WTC11 (cell line): ENCODE data around the gene TMEM52. TPM values are rescaled to one million over a fixed set of nuclear protein-coding genes. Genes with fewer than 3 reads are reported as not detected.

ENCODE experiments used
- ATAC-seq: fragments of 200-7000 bp; cut with Tn5 transposase; 2 replicates; pipeline ENCODE4 v1.10.0; 2021; ENCODE audit warnings: mild to moderate bottlenecking, moderate library complexity
- CTCF ChIA-PET: fragments of 300-600 bp; sonication (Branson Sonifier 250); formaldehyde crosslinking; loops from one replicate; lab custom pipeline; 2021; ENCODE audit warnings: antibody characterized with exemption; lab: Charles Lee
- POLR2A ChIA-PET: fragments of 350-600 bp; sonication (Branson Sonifier 250); formaldehyde crosslinking; loops from one replicate; lab custom pipeline; 2021; ENCODE audit warnings: antibody characterized with exemption; lab: Charles Lee
- DNase-seq: peaks from one replicate; pipeline ENCODE4 v3.0.0; 2021; ENCODE audit warnings: low spot score
- H3K27ac Mint-ChIP-seq: 2 replicates; pipeline ENCODE4 v1.8.0; 2021; ENCODE audit warnings: mixed read lengths
- H3K27me3 Mint-ChIP-seq: 2 replicates; pipeline ENCODE4 v1.8.0; 2021; ENCODE audit warnings: low read depth, mild to moderate bottlenecking, moderate library complexity, mixed read lengths
- H3K36me3 Mint-ChIP-seq: 2 replicates; pipeline ENCODE4 v1.8.0; 2021; ENCODE audit warnings: mixed read lengths
- H3K4me1 Mint-ChIP-seq: 2 replicates; pipeline ENCODE4 v1.8.0; 2022; ENCODE audit warnings: mixed read lengths
- H3K4me3 Mint-ChIP-seq: 2 replicates; pipeline ENCODE4 v1.8.0; 2021; ENCODE audit warnings: mild to moderate bottlenecking, moderate library complexity, mixed read lengths
- H3K9me3 Mint-ChIP-seq: 2 replicates; pipeline ENCODE4 v1.8.0; 2021; ENCODE audit warnings: mixed read lengths
- GRHL2 ChIP-seq: fragments of 250-450 bp; sonication (Bioruptor Pico); IDR thresholded peaks from 2 replicates; pipeline ENCODE4 v1.8.0; 2022; ENCODE audit warnings: mild to moderate bottlenecking, moderate library complexity; ENCODE audit not compliant: insufficient replicate concordance, severe bottlenecking
- JAZF1 ChIP-seq: fragments of 250-450 bp; sonication (Bioruptor Pico); IDR thresholded peaks from 2 replicates; pipeline ENCODE4 v1.9.0; 2021; ENCODE audit warnings: moderate library complexity, mild to moderate bottlenecking, inconsistent platforms
- OVOL2 ChIP-seq: fragments of 250-450 bp; sonication (Bioruptor Pico); IDR thresholded peaks from 2 replicates; pipeline ENCODE4 v1.9.0; 2021; ENCODE audit warnings: mild to moderate bottlenecking, borderline replicate concordance
- RELA ChIP-seq: sonication (generic); formaldehyde crosslinking; IDR thresholded peaks from 2 replicates; pipeline ENCODE4 v1.8.1; 2022; ENCODE audit warnings: missing genetic modification reagents, mild to moderate bottlenecking, borderline replicate concordance
- SMAD3 ChIP-seq: sonication (generic); formaldehyde crosslinking; IDR thresholded peaks from 2 replicates; pipeline ENCODE4 v1.8.0; 2022; ENCODE audit warnings: missing genetic modification reagents, mild to moderate bottlenecking, borderline replicate concordance
- SP1 ChIP-seq: sonication (generic); formaldehyde crosslinking; conservative IDR thresholded peaks from 2 replicates; pipeline ENCODE4 v1.8.1; 2022; ENCODE audit warnings: missing genetic modification reagents
- ZNF263 ChIP-seq: sonication (generic); formaldehyde crosslinking; IDR thresholded peaks from 2 replicates; pipeline ENCODE4 v1.8.1; 2022; ENCODE audit warnings: low read depth, mild to moderate bottlenecking, moderate library complexity, missing genetic modification reagents
- total RNA-seq: library from RNA; stranded (reverse); gene quantifications from 3 replicates; pipeline ENCODE4 v1.2.3, GENCODE V29; 2021
- TF ChIP-seq, protein P1 (sequence below): sonication (generic); formaldehyde crosslinking; IDR thresholded peaks from 2 replicates; pipeline ENCODE4 v1.8.1; 2022; ENCODE audit warnings: missing genetic modification reagents, borderline replicate concordance
- TF ChIP-seq, protein P2 (sequence below): sonication (generic); formaldehyde crosslinking; IDR thresholded peaks from 2 replicates; pipeline ENCODE4 v1.8.0; 2022; ENCODE audit warnings: mild to moderate bottlenecking, missing genetic modification reagents
- TF ChIP-seq, protein P3 (sequence below): sonication (generic); formaldehyde crosslinking; IDR thresholded peaks from 2 replicates; pipeline ENCODE4 v1.8.1; 2023; ENCODE audit warnings: mild to moderate bottlenecking, missing genetic modification reagents
- TF ChIP-seq, protein P4 (sequence below): sonication (generic); formaldehyde crosslinking; IDR thresholded peaks from 2 replicates; pipeline ENCODE4 v1.8.0; 2022; ENCODE audit warnings: mild to moderate bottlenecking, missing genetic modification reagents
- TF ChIP-seq, protein P5 (sequence below): fragments of 200-600 bp; IDR thresholded peaks from 2 replicates; pipeline ENCODE4 v1.8.0; 2022; ENCODE audit warnings: antibody characterized with exemption

Gene TMEM52
- total RNA-seq, 1 experiment from 2014 or later, result 21.9 TPM

DNA sequence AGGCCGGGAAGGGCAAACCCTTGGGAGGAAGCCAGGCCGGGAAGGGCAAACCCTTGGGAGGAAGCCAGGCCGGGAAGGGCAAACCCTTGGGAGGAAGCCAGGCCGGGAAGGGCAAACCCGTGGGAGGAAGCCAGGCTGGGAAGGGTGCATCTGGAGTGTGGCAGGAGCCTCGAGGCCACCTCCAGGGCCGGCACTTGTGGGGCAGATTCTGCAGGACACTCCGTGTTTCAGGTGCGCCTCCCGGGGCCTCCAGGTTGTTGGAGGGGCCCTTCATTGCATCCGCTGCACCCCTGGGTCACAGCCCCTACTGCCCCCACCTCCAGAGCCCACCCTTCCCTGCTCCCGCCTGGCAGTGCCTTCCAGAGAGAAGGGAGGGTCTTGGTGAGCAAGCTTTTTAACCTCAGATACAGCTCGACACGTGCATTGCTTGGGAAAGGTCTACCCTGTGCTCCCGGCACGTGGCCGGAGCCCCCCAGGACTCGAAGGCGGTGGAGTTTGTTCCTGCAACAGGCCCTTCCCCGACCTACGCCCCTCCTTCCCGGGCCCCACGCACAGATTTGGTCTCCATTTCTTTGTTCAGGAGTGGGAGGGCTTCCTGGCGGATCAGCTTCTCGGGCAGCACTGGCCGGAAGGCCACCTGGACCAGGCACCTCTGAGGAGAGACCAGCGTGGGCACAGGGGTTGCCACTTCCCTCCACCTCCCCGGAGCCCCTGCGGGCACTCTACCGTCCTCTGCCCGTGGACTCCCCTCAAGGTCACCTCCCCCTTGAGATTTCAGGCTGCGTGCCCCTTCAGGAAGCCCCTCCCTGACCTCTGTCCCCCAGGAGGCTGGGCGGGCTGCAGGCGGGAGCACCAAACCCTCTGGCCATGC is 9.4 kb upstream of the TMEM52 start:
- Mint-ChIP-seq H3K4me1 (no peaks in the 10 kb centered on the region), H3K4me3 (no peak overlapping the region), H3K9me3 (peaks cover 6% of the 10 kb centered on the region), H3K36me3 (no peaks in the 10 kb centered on the region), H3K27me3 (no peaks in the 10 kb centered on the region), H3K27ac (no peak overlapping the region)
- no peak for DNase-seq
- no peak for ATAC-seq
- TF ChIP-seq, protein P1, sequence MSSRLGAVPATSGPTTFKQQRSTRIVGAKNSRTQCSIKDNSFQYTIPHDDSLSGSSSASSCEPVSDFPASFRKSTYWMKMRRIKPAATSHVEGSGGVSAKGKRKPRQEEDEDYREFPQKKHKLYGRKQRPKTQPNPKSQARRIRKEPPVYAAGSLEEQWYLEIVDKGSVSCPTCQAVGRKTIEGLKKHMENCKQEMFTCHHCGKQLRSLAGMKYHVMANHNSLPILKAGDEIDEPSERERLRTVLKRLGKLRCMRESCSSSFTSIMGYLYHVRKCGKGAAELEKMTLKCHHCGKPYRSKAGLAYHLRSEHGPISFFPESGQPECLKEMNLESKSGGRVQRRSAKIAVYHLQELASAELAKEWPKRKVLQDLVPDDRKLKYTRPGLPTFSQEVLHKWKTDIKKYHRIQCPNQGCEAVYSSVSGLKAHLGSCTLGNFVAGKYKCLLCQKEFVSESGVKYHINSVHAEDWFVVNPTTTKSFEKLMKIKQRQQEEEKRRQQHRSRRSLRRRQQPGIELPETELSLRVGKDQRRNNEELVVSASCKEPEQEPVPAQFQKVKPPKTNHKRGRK (CRISPR knock-in tag), result no peak
- TF ChIP-seq ZNF263, result no peak
- TF ChIP-seq, protein P2, sequence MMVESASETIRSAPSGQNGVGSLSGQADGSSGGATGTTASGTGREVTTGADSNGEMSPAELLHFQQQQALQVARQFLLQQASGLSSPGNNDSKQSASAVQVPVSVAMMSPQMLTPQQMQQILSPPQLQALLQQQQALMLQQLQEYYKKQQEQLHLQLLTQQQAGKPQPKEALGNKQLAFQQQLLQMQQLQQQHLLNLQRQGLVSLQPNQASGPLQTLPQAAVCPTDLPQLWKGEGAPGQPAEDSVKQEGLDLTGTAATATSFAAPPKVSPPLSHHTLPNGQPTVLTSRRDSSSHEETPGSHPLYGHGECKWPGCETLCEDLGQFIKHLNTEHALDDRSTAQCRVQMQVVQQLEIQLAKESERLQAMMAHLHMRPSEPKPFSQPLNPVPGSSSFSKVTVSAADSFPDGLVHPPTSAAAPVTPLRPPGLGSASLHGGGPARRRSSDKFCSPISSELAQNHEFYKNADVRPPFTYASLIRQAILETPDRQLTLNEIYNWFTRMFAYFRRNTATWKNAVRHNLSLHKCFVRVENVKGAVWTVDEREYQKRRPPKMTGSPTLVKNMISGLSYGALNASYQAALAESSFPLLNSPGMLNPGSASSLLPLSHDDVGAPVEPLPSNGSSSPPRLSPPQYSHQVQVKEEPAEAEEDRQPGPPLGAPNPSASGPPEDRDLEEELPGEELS, result no peak
- ChIA-PET POLR2A (no interaction called here), CTCF (no interaction called here)

DNA sequence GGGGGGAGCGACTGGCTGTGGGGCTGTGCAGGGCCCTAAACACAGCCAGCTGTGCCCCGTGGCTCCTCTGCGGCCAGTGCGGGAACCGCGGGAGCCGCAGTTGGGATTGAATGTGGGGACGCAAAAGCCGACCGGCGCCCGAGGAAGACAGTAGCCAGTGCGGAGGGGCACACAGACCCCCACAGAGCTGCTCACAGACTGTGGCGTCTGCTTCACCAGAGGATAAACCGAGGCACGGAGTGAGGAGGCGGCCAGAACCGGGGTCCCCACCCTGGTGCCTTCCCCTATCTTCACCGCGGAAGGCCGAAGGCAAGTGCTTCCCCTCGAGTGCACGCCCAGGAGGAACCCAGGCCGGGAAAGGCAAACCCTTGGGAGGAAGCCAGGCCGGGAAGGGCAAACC is 8.7 kb upstream of the TMEM52 start:
- Mint-ChIP-seq H3K4me3 (no peak overlapping the region), H3K36me3 (no peaks in the 10 kb centered on the region), H3K4me1 (no peaks in the 10 kb centered on the region), H3K9me3 (peaks cover 4% of the 10 kb centered on the region), H3K27me3 (no peaks in the 10 kb centered on the region), H3K27ac (no peak overlapping the region)
- DNase-seq (no peak), ATAC-seq (no peak)
- ChIA-PET POLR2A (no interaction called here), CTCF (interaction anchor here (0.7 to 2.0 kb wide), 2 partner anchors 19 to 117 kb away, joined by 3 to 6 read pairs; no protein-coding TSS in a partner anchor)
- TF ChIP-seq SMAD3 (CRISPR knock-in tag) (no peak), SP1 (CRISPR knock-in tag) (no peak), OVOL2 (CRISPR knock-in tag) (no peak), GRHL2 (CRISPR knock-in tag) (no peak), RELA (no peak), JAZF1 (no peak)
- TF ChIP-seq, protein P3, sequence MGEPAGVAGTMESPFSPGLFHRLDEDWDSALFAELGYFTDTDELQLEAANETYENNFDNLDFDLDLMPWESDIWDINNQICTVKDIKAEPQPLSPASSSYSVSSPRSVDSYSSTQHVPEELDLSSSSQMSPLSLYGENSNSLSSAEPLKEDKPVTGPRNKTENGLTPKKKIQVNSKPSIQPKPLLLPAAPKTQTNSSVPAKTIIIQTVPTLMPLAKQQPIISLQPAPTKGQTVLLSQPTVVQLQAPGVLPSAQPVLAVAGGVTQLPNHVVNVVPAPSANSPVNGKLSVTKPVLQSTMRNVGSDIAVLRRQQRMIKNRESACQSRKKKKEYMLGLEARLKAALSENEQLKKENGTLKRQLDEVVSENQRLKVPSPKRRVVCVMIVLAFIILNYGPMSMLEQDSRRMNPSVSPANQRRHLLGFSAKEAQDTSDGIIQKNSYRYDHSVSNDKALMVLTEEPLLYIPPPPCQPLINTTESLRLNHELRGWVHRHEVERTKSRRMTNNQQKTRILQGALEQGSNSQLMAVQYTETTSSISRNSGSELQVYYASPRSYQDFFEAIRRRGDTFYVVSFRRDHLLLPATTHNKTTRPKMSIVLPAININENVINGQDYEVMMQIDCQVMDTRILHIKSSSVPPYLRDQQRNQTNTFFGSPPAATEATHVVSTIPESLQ (CRISPR knock-in tag), result no peak
- TF ChIP-seq, protein P4, sequence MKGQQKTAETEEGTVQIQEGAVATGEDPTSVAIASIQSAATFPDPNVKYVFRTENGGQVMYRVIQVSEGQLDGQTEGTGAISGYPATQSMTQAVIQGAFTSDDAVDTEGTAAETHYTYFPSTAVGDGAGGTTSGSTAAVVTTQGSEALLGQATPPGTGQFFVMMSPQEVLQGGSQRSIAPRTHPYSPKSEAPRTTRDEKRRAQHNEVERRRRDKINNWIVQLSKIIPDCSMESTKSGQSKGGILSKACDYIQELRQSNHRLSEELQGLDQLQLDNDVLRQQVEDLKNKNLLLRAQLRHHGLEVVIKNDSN, result no peak
- TF ChIP-seq, protein P5, sequence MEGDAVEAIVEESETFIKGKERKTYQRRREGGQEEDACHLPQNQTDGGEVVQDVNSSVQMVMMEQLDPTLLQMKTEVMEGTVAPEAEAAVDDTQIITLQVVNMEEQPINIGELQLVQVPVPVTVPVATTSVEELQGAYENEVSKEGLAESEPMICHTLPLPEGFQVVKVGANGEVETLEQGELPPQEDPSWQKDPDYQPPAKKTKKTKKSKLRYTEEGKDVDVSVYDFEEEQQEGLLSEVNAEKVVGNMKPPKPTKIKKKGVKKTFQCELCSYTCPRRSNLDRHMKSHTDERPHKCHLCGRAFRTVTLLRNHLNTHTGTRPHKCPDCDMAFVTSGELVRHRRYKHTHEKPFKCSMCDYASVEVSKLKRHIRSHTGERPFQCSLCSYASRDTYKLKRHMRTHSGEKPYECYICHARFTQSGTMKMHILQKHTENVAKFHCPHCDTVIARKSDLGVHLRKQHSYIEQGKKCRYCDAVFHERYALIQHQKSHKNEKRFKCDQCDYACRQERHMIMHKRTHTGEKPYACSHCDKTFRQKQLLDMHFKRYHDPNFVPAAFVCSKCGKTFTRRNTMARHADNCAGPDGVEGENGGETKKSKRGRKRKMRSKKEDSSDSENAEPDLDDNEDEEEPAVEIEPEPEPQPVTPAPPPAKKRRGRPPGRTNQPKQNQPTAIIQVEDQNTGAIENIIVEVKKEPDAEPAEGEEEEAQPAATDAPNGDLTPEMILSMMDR, result no peak
